ENCODE measurements around the gene ESRRB. TPM values are rescaled to one million over a fixed set of nuclear protein-coding genes. Genes with fewer than 3 reads are reported as not detected.
A peak's percentile ranks its signal among the peaks of the same experiment; 100 is the strongest.

The ESRRB gene
- total RNA-seq, 1 donor = not detected

DNA sequence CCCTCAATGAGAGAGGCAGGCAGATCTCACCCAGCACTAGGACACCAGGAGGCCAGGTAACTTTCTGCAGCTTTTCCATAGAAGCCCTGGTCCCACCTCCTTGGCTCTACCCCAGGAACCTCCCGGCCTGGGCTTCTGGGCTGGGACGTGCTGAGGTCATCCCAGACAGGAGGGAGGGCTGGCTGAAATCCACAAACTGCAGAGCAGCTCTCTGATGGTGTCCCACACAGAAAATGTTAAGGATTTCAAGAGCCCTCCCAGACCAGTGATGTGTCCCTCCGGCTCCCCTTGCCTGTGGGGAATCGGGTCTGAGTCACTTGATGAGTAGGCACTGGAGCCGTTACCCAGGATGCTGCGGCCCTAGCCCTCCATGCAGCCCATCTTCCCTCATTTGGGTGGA is 124.1 kb downstream of the ESRRB start:
- no peak overlapping the region for H3K4me3 ChIP-seq (ENCODE audit: low read depth, low read length)
- peak; percentile 3 for DNase-seq (ENCODE audit: low read depth)
- TF ChIP-seq, protein P1, sequence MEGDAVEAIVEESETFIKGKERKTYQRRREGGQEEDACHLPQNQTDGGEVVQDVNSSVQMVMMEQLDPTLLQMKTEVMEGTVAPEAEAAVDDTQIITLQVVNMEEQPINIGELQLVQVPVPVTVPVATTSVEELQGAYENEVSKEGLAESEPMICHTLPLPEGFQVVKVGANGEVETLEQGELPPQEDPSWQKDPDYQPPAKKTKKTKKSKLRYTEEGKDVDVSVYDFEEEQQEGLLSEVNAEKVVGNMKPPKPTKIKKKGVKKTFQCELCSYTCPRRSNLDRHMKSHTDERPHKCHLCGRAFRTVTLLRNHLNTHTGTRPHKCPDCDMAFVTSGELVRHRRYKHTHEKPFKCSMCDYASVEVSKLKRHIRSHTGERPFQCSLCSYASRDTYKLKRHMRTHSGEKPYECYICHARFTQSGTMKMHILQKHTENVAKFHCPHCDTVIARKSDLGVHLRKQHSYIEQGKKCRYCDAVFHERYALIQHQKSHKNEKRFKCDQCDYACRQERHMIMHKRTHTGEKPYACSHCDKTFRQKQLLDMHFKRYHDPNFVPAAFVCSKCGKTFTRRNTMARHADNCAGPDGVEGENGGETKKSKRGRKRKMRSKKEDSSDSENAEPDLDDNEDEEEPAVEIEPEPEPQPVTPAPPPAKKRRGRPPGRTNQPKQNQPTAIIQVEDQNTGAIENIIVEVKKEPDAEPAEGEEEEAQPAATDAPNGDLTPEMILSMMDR (IDR thresholded peaks at IDR 0.05; ENCODE audit: insufficient read depth, low read length) = no peak

DNA sequence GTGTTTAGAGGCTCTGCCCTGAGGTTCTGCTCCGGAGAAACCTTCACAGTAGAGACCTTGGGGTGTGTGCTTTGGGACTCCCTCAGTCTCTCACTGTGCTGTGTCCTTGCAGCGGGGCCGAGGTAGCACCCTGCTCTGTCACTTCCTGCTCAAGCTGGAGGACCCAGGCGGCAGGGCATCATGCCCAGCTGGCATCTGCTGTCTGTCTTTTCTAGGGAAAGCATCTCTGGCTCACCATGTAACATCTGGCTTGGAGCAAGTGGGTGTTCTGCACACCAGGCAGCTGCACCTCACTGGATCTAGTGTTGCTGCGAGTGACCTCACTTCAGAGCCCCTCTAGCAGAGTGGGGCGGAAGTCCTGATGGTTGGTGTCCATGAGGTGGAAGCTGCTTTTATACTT is 124.5 kb downstream of the ESRRB start:
- DNase-seq (ENCODE audit: low read depth) = no peak
- H3K4me3 ChIP-seq (ENCODE audit: low read depth, low read length) = no peak overlapping the region
- TF ChIP-seq, protein P1 (IDR thresholded peaks at IDR 0.05; ENCODE audit: insufficient read depth, low read length) = no peak

DNA sequence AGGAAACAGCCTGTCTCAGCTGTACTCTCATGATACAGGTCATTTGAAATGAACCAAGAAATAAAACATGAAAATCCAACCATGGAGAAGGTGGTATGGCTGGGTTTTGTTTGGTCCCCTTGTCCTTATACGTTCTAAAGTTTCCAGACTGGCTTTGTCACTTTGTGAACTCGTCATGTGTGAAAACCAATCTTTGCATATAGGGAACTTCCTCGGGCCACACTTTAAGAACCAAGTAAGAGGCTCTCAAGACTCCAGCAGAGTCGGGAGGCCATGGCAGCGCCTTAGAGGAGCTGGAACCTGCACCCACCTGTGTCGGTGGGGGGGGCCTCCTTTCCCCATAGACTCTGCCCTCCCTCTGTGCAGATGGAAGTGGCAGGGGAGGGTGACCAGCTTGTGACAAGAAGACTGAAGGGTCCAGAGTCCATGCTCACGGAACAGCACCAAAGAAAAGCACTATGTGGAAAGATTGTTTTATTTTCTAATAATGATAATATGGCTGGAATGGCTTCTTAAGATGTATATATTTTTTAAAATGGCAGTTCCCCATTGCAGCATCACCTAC is 125.3 kb downstream of the ESRRB start:
- no peak for DNase-seq (ENCODE audit: low read depth)
- TF ChIP-seq, protein P1 (IDR thresholded peaks at IDR 0.05; ENCODE audit: insufficient read depth, low read length) = no peak
- no peak overlapping the region for H3K4me3 ChIP-seq (ENCODE audit: low read depth, low read length)

DNA sequence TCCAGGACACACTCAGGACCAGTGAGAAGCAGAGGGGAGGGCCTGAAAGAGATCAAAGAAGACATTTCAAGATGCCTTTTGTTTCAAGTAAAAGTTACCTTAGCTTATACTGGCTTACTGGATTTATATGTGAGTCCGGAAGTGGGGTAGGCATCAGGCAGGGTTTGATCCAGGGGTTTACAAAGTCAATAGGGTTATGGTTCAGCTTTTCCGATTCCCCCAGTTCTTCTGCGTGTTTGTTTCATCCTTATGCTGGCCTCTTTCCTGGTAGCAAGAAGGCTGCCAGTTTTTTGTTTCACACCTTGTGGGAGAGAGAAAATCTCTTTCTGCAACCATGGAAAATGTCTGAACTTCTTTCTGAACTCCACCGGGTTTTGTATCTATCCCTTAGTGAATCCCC is 126.3 kb downstream of the ESRRB start:
- no peak overlapping the region for H3K4me3 ChIP-seq (ENCODE audit: low read depth, low read length)
- no peak for DNase-seq (ENCODE audit: low read depth)
- TF ChIP-seq, protein P1 (IDR thresholded peaks at IDR 0.05; ENCODE audit: insufficient read depth, low read length) = no peak

DNA sequence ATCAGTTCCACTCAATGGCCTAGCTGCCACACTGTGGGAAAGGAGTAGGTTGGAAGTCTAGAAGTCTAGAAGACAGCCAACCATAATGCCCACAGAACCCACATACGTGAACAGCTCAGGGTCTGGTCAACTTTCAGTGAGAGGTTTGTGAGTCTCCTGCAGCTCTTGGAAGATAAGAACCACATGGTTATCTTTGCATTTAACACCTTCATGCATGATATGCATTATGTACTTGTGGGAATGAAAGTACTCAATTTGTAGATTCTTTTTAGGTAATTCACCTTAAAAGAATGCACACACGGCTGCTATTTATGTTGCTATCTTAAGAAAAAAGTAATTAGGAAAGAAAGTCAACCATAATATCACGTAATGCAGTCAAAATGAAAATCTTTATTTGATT is 126.7 kb downstream of the ESRRB start:
- no peak for DNase-seq (ENCODE audit: low read depth)
- TF ChIP-seq, protein P1 (IDR thresholded peaks at IDR 0.05; ENCODE audit: insufficient read depth, low read length) = no peak
- H3K4me3 ChIP-seq (ENCODE audit: low read depth, low read length) = no peak overlapping the region

DNA sequence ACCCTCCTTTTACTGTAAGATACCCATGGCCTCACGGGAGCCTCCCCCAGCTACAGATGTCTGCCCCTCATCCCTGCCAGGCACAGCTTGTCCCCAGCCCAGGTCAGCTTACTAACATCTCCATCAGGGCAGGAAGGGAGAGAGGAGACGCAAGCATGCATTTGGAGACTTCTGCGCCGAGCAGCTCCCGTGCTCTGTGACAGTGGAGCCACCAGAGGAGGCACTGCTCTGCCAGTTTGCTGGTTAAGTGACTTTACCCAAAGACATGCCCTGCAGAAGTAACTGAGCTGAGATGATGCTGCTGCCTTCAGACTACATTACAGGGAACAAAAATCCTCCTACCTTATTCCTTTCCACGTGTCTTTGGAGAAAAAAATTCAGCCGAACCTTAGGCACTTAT is 133.4 kb downstream of the ESRRB start:
- no peak for DNase-seq (ENCODE audit: low read depth)
- TF ChIP-seq, protein P1 (IDR thresholded peaks at IDR 0.05; ENCODE audit: insufficient read depth, low read length) = no peak
- no peak overlapping the region for H3K4me3 ChIP-seq (ENCODE audit: low read depth, low read length)

DNA sequence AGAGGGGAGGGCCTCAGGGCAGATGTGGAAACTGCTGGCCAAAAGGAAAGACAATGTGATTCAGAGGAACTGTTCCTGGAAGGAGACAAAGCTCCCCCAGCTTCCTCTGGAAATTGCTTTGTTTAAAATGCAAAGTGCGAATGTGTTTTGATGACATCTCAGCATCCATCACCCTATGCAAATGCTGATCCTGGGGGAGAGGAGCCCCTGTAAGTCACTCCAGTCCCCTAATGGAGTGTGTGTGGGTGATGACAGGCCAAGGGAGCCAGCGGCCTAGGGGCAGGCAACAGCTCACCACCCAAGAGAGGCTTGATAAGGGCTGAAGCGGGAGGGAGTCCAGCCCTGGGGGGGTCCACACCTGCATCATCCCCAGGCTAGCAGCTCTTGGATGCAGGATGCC is 134.2 kb downstream of the ESRRB start:
- TF ChIP-seq, protein P1 (IDR thresholded peaks at IDR 0.05; ENCODE audit: insufficient read depth, low read length) = no peak
- no peak overlapping the region for H3K4me3 ChIP-seq (ENCODE audit: low read depth, low read length)
- no peak for DNase-seq (ENCODE audit: low read depth)

All from fibroblast of the aortic adventitia (primary cell).